Measurements from ENCODE around the gene NFILZ. TPM values are rescaled to one million over a fixed set of nuclear protein-coding genes. Genes with fewer than 3 reads are reported as not detected.

Gene NFILZ
- total RNA-seq, 1 donor from 2014 or later, result not detected

GRCh38 chr19:8641908-8642547 lies 11.6 kb downstream of the NFILZ start:
- peak; percentile 50 to 65 for DNase-seq (ENCODE audit: low read depth in 2 of 2)

GRCh38 chr19:8642561-8642960 lies 12.1 kb downstream of the NFILZ start:
- DNase-seq (ENCODE audit: low read depth in 2 of 2), result no peak

GRCh38 chr19:8643860-8644653 lies 13.6 kb downstream of the NFILZ start:
- DNase-seq (ENCODE audit: low read depth in 2 of 2), result no peak

GRCh38 chr19:8648240-8648639 lies 17.8 kb downstream of the NFILZ start:
- DNase-seq (ENCODE audit: low read depth in 2 of 2), result no peak

- peak in 1 of 2 donors; percentile 44 for DNase-seq (ENCODE audit: low read depth in 2 of 2)
Measured at GRCh38 chr19:8654591-8655339, 24.3 kb downstream of the NFILZ start.

GRCh38 chr19:8655340-8655709 lies 24.9 kb downstream of the NFILZ start:
- DNase-seq (ENCODE audit: low read depth in 2 of 2), result no peak

- DNase-seq (ENCODE audit: low read depth in 2 of 2), result no peak
Measured at GRCh38 chr19:8657869-8658268, 27.4 kb downstream of the NFILZ start.

- no peak for DNase-seq (ENCODE audit: low read depth in 2 of 2)
Measured at GRCh38 chr19:8659905-8660304, 29.5 kb downstream of the NFILZ start.

- DNase-seq (ENCODE audit: low read depth in 2 of 2), result no peak
Measured at GRCh38 chr19:8662263-8662662, 31.8 kb downstream of the NFILZ start.

- no peak for DNase-seq (ENCODE audit: low read depth in 2 of 2)
Measured at GRCh38 chr19:8663920-8664670, 33.7 kb downstream of the NFILZ start.

GRCh38 chr19:8664671-8665057 lies 34.2 kb downstream of the NFILZ start:
- no peak for DNase-seq (ENCODE audit: low read depth in 2 of 2)

- no peak for DNase-seq (ENCODE audit: low read depth in 2 of 2)
Measured at GRCh38 chr19:8665468-8666213, 35.2 kb downstream of the NFILZ start.

- no peak for DNase-seq (ENCODE audit: low read depth in 2 of 2)
Measured at GRCh38 chr19:8666814-8667405, 36.5 kb downstream of the NFILZ start.

- no peak for DNase-seq (ENCODE audit: low read depth in 2 of 2)
Measured at GRCh38 chr19:8673276-8673891, 43.0 kb downstream of the NFILZ start.

GRCh38 chr19:8675066-8675465 lies 44.6 kb downstream of the NFILZ start:
- no peak for DNase-seq (ENCODE audit: low read depth in 2 of 2)

- DNase-seq (ENCODE audit: low read depth in 2 of 2), result no peak
Measured at GRCh38 chr19:8678244-8678807, 47.9 kb downstream of the NFILZ start.
